Sigmoid colon (tissue), 7 donors: ENCODE results near the gene CMTM3. TPM values are rescaled to one million over a fixed set of nuclear protein-coding genes. Genes with fewer than 3 reads are reported as not detected.

ENCODE experiments used
- DNase-seq: peaks from one replicate; pipeline ENCODE4 v3.0.0-alpha.2; 2019
- H3K27ac ChIP-seq, 4 donors: fragments of 200-600 bp; sonication (generic); one replicate each; pipeline ENCODE4 v1.5.1; 2016 to 2019; ENCODE audit warnings: mild to moderate bottlenecking in 1 of 4
- H3K27me3 ChIP-seq, 3 donors: fragments of 200-600 bp; sonication (generic); one replicate each; pipeline ENCODE4 v1.5.1; 2019; ENCODE audit warnings: mild to moderate bottlenecking in 1 of 3
- H3K36me3 ChIP-seq, 4 donors: fragments of 200-600 bp; sonication (generic); one replicate each; pipeline ENCODE4 v1.5.1; 2016 to 2019
- H3K4me1 ChIP-seq, 4 donors: fragments of 200-600 bp; sonication (generic); one replicate each; pipeline ENCODE4 v1.5.1; 2017 to 2019
- H3K4me3 ChIP-seq, 4 donors: fragments of 200-600 bp; sonication (generic); one replicate each; pipeline ENCODE4 v1.5.1; 2017 to 2019; ENCODE audit warnings: mild to moderate bottlenecking in 2 of 4, moderate library complexity in 1 of 4
- H3K9me3 ChIP-seq, 4 donors: fragments of 200-600 bp in 3 of 4; sonication (generic) in 3 of 4; one replicate each; pipeline versions ENCODE4 v1.5.1 to v1.6.1; 2013 to 2019
- EP300 ChIP-seq, 4 donors: sonication (generic); formaldehyde crosslinking; IDR thresholded peaks; one replicate each; pipeline ENCODE4 v1.6.1; 2017; ENCODE audit warnings: antibody characterized with exemption in 4 of 4
- POLR2A ChIP-seq, 2 donors: fragments of 450-650 bp; IDR thresholded peaks; one replicate each; pipeline ENCODE4 v1.6.1; 2016; ENCODE audit warnings: antibody characterized with exemption in 2 of 2, mild to moderate bottlenecking in 2 of 2, moderate library complexity in 2 of 2
- POLR2AphosphoS5 ChIP-seq, 4 donors: sonication (generic); formaldehyde crosslinking; IDR thresholded peaks; one replicate each; pipeline ENCODE4 v1.6.1; 2017; ENCODE audit warnings: antibody characterized with exemption in 4 of 4
- WGBS, 2 donors: extraction: QIAGEN DNeasy Blood & Tissue Kit; methylation state at CpG; one replicate each; pipeline ENCODE4 v1.1.7; 2013; 5-methylcytosine and 5-hydroxymethylcytosine counted together
- intact Hi-C: fragments of 100-400 bp; cut with DNase I; formaldehyde crosslinking; loops from one replicate; pipeline ENCODE4 v1.15.1; 2023
- polyA plus RNA-seq, 3 donors: library from polyadenylated mRNA; stranded (reverse); fragments of 200-250 nt; gene quantifications; one replicate each; pipeline ENCODE4 v1.2.3, GENCODE V29; 2013
- total RNA-seq, 4 donors: library from RNA; depleted of rRNA; stranded (reverse); fragments of >200 nt; gene quantifications; one replicate each; pipeline ENCODE4 v1.1.0, GENCODE V29; 2016
- TF ChIP-seq, protein P1 (sequence below), 4 experiments: fragments of 450-650 bp in 3 of 4; fragments of 200-600 bp in 1 of 4; IDR thresholded peaks; one replicate each; pipeline ENCODE4 v1.5.1; 2016 to 2019; ENCODE audit warnings: antibody characterized with exemption in 4 of 4, mild to moderate bottlenecking in 3 of 4, moderate library complexity in 2 of 4
- donor health status: healthy with polysubstance abuse.
- donor health status: Bipolar disorder and iron deficiency.
- donor health status: healthy.

CMTM3 gene
- total and polyA plus RNA-seq, 7 donors: 8.6 to 18.8 (median 15.5) TPM

GRCh38 chr16:66650707-66651473, 46.4 kb downstream of the CMTM3 start:
- intact Hi-C loops: no loop called here
- no peak overlapping the region for H3K27ac ChIP-seq
- no peaks in the 10 kb centered on the region for H3K27me3 ChIP-seq
- peak; percentile 85 for DNase-seq
- WGBS, 2 donors: 30 to 33% methylated on average over 18 of the region's 18 CpGs
- H3K36me3 ChIP-seq: no peaks in the 10 kb centered on the region
- peaks cover 0 to 11% (median 7%) of the 10 kb centered on the region in 4 donors for H3K4me1 ChIP-seq
- TF ChIP-seq EP300 (IDR thresholded peaks at IDR 0.05): no peak
- TF ChIP-seq, protein P1, sequence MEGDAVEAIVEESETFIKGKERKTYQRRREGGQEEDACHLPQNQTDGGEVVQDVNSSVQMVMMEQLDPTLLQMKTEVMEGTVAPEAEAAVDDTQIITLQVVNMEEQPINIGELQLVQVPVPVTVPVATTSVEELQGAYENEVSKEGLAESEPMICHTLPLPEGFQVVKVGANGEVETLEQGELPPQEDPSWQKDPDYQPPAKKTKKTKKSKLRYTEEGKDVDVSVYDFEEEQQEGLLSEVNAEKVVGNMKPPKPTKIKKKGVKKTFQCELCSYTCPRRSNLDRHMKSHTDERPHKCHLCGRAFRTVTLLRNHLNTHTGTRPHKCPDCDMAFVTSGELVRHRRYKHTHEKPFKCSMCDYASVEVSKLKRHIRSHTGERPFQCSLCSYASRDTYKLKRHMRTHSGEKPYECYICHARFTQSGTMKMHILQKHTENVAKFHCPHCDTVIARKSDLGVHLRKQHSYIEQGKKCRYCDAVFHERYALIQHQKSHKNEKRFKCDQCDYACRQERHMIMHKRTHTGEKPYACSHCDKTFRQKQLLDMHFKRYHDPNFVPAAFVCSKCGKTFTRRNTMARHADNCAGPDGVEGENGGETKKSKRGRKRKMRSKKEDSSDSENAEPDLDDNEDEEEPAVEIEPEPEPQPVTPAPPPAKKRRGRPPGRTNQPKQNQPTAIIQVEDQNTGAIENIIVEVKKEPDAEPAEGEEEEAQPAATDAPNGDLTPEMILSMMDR (IDR thresholded peaks at IDR 0.05): peak; percentile 74 to 95 (median 84)
- peak overlapping the region in 2 of 4 donors; percentile 28 to 29 for H3K4me3 ChIP-seq
- no peaks in the 10 kb centered on the region for H3K9me3 ChIP-seq

GRCh38 chr16:66651474-66651765, 46.9 kb downstream of the CMTM3 start:
- TF ChIP-seq POLR2AphosphoS5 (IDR thresholded peaks at IDR 0.05): no peak
- TF ChIP-seq POLR2A (IDR thresholded peaks at IDR 0.05): no peak
- no peak for TF ChIP-seq EP300 (IDR thresholded peaks at IDR 0.05)
- TF ChIP-seq, protein P1 (IDR thresholded peaks at IDR 0.05): no peak
- peaks cover 0 to 11% (median 7%) of the 10 kb centered on the region in 4 donors for H3K4me1 ChIP-seq
- DNase-seq: no peak
- no peaks in the 10 kb centered on the region for H3K36me3 ChIP-seq
- WGBS, 2 donors: 72 to 78% methylated on average over 2 of the region's 2 CpGs
- no peaks in the 10 kb centered on the region for H3K9me3 ChIP-seq
- H3K27ac ChIP-seq: no peak overlapping the region
- peak overlapping the region in 1 of 4 donors; percentile 28 for H3K4me3 ChIP-seq
- intact Hi-C loops: no loop called here
- H3K27me3 ChIP-seq: no peaks in the 10 kb centered on the region

GRCh38 chr16:66651965-66652364, 47.5 kb downstream of the CMTM3 start:
- peak; percentile 47 for DNase-seq
- no peak overlapping the region for H3K4me3 ChIP-seq
- intact Hi-C loops: no loop called here
- H3K4me1 ChIP-seq: peaks cover 0 to 11% (median 7%) of the 10 kb centered on the region in 4 donors
- TF ChIP-seq, protein P1 (IDR thresholded peaks at IDR 0.05): no peak
- TF ChIP-seq POLR2AphosphoS5 (IDR thresholded peaks at IDR 0.05) (no peak), EP300 (IDR thresholded peaks at IDR 0.05) (no peak), POLR2A (IDR thresholded peaks at IDR 0.05) (no peak)
- no peaks in the 10 kb centered on the region for H3K9me3 ChIP-seq
- 90 to 94% methylated on average over 6 of the region's 6 CpGs for WGBS, 2 donors
- H3K27ac ChIP-seq: no peak overlapping the region
- H3K36me3 ChIP-seq: no peaks in the 10 kb centered on the region
- no peaks in the 10 kb centered on the region for H3K27me3 ChIP-seq

DNA sequence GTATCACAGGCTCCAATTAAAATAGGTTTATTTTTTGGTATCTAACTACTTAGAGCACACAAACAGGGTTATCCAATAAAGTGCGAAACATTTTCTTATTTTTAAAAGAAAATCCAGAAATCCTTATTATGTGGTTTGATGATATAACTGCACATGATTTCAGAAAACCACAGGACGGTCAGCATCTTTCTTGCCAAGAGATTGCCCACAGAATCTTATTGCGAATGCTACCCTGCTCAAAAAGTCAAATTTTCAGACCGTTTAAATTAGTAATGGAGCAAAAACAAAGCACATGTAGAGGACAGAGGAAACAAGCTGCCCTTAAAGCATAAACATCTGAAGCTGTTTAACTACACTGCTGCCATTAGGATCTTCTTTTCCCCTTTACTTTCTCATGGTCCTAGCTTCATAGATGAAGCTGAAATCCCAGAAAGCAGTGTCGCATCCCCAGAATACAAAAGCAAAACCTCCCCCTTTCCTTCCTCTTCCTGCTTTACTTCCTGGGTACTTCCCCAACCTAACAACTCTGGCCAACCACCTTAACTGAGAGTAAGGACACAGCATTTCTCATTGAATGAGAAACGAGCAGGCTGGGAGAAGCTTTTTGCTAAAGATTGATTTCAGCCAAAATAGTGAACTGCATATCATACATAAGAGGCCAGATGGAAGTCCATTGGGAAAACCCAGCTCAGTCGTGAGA, 48.3 kb downstream of the CMTM3 start:
- no peaks in the 10 kb centered on the region for H3K9me3 ChIP-seq
- WGBS, 2 donors: 82 to 83% methylated on average over 7 of the region's 7 CpGs
- H3K4me1 ChIP-seq: peaks cover 0 to 11% (median 7%) of the 10 kb centered on the region in 4 donors
- H3K4me3 ChIP-seq: no peak overlapping the region
- intact Hi-C loops: no loop called here
- no peak for TF ChIP-seq EP300 (IDR thresholded peaks at IDR 0.05)
- TF ChIP-seq POLR2AphosphoS5 (IDR thresholded peaks at IDR 0.05): no peak
- H3K27me3 ChIP-seq: no peaks in the 10 kb centered on the region
- peak; percentile 10 for DNase-seq
- no peaks in the 10 kb centered on the region for H3K36me3 ChIP-seq
- no peak overlapping the region for H3K27ac ChIP-seq

GRCh38 chr16:66653581-66654350, 49.3 kb downstream of the CMTM3 start:
- DNase-seq: peak; percentile 12
- TF ChIP-seq, protein P1 (IDR thresholded peaks at IDR 0.05): no peak
- TF ChIP-seq POLR2AphosphoS5 (IDR thresholded peaks at IDR 0.05) (no peak), EP300 (IDR thresholded peaks at IDR 0.05) (no peak), POLR2A (IDR thresholded peaks at IDR 0.05) (no peak)
- Histone ChIP-seq H3K4me3 (no peak overlapping the region), H3K36me3 (no peaks in the 10 kb centered on the region), H3K27ac (no peak overlapping the region), H3K4me1 (peaks cover 0 to 11% (median 7%) of the 10 kb centered on the region in 4 donors), H3K9me3 (no peaks in the 10 kb centered on the region), H3K27me3 (no peaks in the 10 kb centered on the region)
- 94 to 96% methylated on average over 6 of the region's 6 CpGs for WGBS, 2 donors
- intact Hi-C loops: no loop called here
